ENCODE measurements around the gene CTAGE1. TPM values are rescaled to one million over a fixed set of nuclear protein-coding genes. Genes with fewer than 3 reads are reported as not detected.

CTAGE1 gene
- total and polyA plus RNA-seq, 10 of the 15 experiments (the other 5 are each of a cell fraction or from before 2014, with no cell fraction given): 0.01 TPM; not detected in 9

GRCh38 chr18:22439447-22439846 is 21.7 kb upstream of the CTAGE1 start:
- POLR2A ChIA-PET: no interaction called here
- Histone ChIP-seq H4K20me1 (ENCODE audit: control insufficient read depth, insufficient read depth) (no peaks in the 10 kb centered on the region), H3K27me3 (replicated peaks in 1 of 2; ENCODE audit: control insufficient read depth in 2 of 2, insufficient read depth in 2 of 2, low read length in 1 of 2) (no peaks in the 10 kb centered on the region), H2AFZ (ENCODE audit: control insufficient read depth, low read depth, low read length) (no peak overlapping the region), H3K9me3 (replicated peaks; ENCODE audit: control insufficient read depth, insufficient read depth, low read length) (no peaks in the 10 kb centered on the region), H3K27ac (ENCODE audit: control insufficient read depth, insufficient read depth) (no peak overlapping the region), H3K4me1 (ENCODE audit: control insufficient read depth, insufficient read depth, low read length) (no peaks in the 10 kb centered on the region), H3K36me3 (ENCODE audit: control insufficient read depth in 2 of 2, insufficient read depth in 2 of 2, low read length in 1 of 2) (no peaks in the 10 kb centered on the region), H3K79me2 (ENCODE audit: control insufficient read depth, insufficient read depth, low read length) (no peaks in the 10 kb centered on the region), H3K4me2 (ENCODE audit: control insufficient read depth, insufficient read depth) (no peak overlapping the region), H3K9ac (ENCODE audit: control insufficient read depth, insufficient read depth, low read length) (no peak overlapping the region), H3K4me3 (no peak overlapping the region)
- in situ Hi-C loops (cut with MboI) (no loop called here), intact Hi-C loops (cut with micrococcal nuclease; ENCODE audit: unreplicated experiment) (loop anchor here (5.0 kb wide), 1 partner anchor 62 kb away; no protein-coding TSS in a partner anchor)
- CTCF ChIA-PET: interaction anchor here (1.0 kb wide), 1 partner anchor 23 kb away, joined by 3 read pairs; no protein-coding TSS in a partner anchor
- no peak for DNase-seq (ENCODE audit: low read depth, low spot score)
- no TSS peak for BruUV-seq (replicated peaks)
- SMC1A ChIA-PET (ENCODE audit: uncharacterized antibody, unreplicated experiment): interaction anchor here (1.3 kb wide), 1 partner anchor 16 kb away, joined by 3 read pairs; no protein-coding TSS in a partner anchor
- RAD21 ChIA-PET (ENCODE audit: unreplicated experiment): no interaction called here
- ATAC-seq: no peak
- FAIRE-seq: no peak
- TF ChIP-seq DPF2 (IDR thresholded peaks at IDR 0.05) (no peak), WRNIP1 (IDR thresholded peaks at IDR 0.05; ENCODE audit: borderline replicate concordance, low read depth, low read length) (no peak), SUZ12 (IDR thresholded peaks at IDR 0.05; ENCODE audit: unreplicated experiment) (no peak), EZH2 (IDR thresholded peaks at IDR 0.05; ENCODE audit: borderline replicate concordance, control insufficient read depth, low read depth, low read length) (no peak), POU2F2 (IDR thresholded peaks at IDR 0.05; ENCODE audit: borderline replicate concordance, low read depth, low read length) (no peak), PML (IDR thresholded peaks at IDR 0.05; ENCODE audit: low read length) (no peak), POLR2AphosphoS2 (IDR thresholded peaks at IDR 0.05; ENCODE audit: low read depth, low read length) (no peak), JUNB (IDR thresholded peaks at IDR 0.05) (no peak), ATF7 (IDR thresholded peaks at IDR 0.05; ENCODE audit: low read depth) (no peak), RCOR1 (conservative IDR thresholded peaks at IDR 0.05; ENCODE audit: low read depth, low read length) (no peak), BACH1 (IDR thresholded peaks at IDR 0.05; ENCODE audit: borderline replicate concordance) (no peak), SP1 (IDR thresholded peaks at IDR 0.05; ENCODE audit: low read depth, low read length) (no peak), KAT2A (conservative IDR thresholded peaks at IDR 0.05; ENCODE audit: control insufficient read depth, low read depth, low read length) (no peak), ESRRA (IDR thresholded peaks at IDR 0.05; ENCODE audit: low read length) (no peak), MLLT1 (IDR thresholded peaks at IDR 0.05) (no peak), YY1 (IDR thresholded peaks at IDR 0.05; ENCODE audit: low read depth, low read length) (no peak)
- TF ChIP-seq, protein P1, sequence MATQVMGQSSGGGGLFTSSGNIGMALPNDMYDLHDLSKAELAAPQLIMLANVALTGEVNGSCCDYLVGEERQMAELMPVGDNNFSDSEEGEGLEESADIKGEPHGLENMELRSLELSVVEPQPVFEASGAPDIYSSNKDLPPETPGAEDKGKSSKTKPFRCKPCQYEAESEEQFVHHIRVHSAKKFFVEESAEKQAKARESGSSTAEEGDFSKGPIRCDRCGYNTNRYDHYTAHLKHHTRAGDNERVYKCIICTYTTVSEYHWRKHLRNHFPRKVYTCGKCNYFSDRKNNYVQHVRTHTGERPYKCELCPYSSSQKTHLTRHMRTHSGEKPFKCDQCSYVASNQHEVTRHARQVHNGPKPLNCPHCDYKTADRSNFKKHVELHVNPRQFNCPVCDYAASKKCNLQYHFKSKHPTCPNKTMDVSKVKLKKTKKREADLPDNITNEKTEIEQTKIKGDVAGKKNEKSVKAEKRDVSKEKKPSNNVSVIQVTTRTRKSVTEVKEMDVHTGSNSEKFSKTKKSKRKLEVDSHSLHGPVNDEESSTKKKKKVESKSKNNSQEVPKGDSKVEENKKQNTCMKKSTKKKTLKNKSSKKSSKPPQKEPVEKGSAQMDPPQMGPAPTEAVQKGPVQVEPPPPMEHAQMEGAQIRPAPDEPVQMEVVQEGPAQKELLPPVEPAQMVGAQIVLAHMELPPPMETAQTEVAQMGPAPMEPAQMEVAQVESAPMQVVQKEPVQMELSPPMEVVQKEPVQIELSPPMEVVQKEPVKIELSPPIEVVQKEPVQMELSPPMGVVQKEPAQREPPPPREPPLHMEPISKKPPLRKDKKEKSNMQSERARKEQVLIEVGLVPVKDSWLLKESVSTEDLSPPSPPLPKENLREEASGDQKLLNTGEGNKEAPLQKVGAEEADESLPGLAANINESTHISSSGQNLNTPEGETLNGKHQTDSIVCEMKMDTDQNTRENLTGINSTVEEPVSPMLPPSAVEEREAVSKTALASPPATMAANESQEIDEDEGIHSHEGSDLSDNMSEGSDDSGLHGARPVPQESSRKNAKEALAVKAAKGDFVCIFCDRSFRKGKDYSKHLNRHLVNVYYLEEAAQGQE (IDR thresholded peaks at IDR 0.05; ENCODE audit: low read depth, low read length): no peak
- TF ChIP-seq, protein P2, sequence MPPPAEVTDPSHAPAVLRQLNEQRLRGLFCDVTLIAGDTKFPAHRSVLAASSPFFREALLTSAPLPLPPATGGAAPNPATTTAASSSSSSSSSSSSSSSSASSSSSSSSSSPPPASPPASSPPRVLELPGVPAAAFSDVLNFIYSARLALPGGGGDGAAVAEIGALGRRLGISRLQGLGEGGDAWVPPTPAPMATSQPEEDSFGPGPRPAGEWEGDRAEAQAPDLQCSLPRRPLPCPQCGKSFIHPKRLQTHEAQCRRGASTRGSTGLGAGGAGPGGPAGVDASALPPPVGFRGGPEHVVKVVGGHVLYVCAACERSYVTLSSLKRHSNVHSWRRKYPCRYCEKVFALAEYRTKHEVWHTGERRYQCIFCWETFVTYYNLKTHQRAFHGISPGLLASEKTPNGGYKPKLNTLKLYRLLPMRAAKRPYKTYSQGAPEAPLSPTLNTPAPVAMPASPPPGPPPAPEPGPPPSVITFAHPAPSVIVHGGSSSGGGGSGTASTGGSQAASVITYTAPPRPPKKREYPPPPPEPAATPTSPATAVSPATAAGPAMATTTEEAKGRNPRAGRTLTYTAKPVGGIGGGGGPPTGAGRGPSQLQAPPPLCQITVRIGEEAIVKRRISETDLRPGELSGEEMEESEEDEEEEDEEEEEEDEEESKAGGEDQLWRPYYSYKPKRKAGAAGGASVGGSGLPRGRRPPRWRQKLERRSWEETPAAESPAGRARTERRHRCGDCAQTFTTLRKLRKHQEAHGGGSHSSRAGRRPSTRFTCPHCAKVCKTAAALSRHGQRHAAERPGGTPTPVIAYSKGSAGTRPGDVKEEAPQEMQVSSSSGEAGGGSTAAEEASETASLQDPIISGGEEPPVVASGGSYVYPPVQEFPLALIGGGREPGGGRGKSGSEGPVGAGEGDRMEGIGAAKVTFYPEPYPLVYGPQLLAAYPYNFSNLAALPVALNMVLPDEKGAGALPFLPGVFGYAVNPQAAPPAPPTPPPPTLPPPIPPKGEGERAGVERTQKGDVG (CRISPR knock-in tag; IDR thresholded peaks at IDR 0.05): no peak
- TF ChIP-seq, protein P3, sequence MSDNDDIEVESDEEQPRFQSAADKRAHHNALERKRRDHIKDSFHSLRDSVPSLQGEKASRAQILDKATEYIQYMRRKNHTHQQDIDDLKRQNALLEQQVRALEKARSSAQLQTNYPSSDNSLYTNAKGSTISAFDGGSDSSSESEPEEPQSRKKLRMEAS (IDR thresholded peaks at IDR 0.05; ENCODE audit: low read depth, low read length): no peak

Measured in GM12878 (cell line).